Naive thymus-derived CD8-positive, alpha-beta T cell (primary cell): ENCODE measurements around the gene GINS2. TPM values are rescaled to one million over a fixed set of nuclear protein-coding genes. Genes with fewer than 3 reads are reported as not detected.

Experiments
- ATAC-seq, 2 donors: fragments of 150-1000 bp; cut with Tn5 transposase in 1 of 2; sonication (Bioruptor Pico), chemical (Tn5 transposase) in 1 of 2; 1 replicate in 1 of 2; 2 replicates in 1 of 2; pipeline ENCODE4 v1.10.0; 2021; ENCODE audit warnings: mild to moderate bottlenecking in 2 of 2, moderate library complexity in 2 of 2
- POLR2A ChIA-PET: fragments of 350-600 bp; sonication (Branson Sonifier 250); formaldehyde crosslinking; loops from one replicate; lab custom pipeline; 2021; ENCODE audit warnings: antibody characterized with exemption; lab: Charles Lee
- DNase-seq, 10 donors: peaks; one replicate each; pipeline versions ENCODE4 v3.0.0 to v3.0.0-alpha.2; 2020 to 2022
- H3K27ac Mint-ChIP-seq, 10 donors: one replicate each; pipeline ENCODE4 v1.8.0; 2020 to 2022; ENCODE audit warnings: mild to moderate bottlenecking in 10 of 10, mixed read lengths in 10 of 10, moderate library complexity in 4 of 10, inconsistent platforms in 1 of 10
- H3K27me3 Mint-ChIP-seq, 5 donors: one replicate each; pipeline ENCODE4 v1.8.0; 2021 to 2022; ENCODE audit warnings: mixed read lengths in 5 of 5
- H3K36me3 Mint-ChIP-seq, 3 donors: one replicate each; pipeline ENCODE4 v1.8.0; 2020 to 2022; ENCODE audit warnings: mixed read lengths in 3 of 3, mild to moderate bottlenecking in 2 of 3, inconsistent platforms in 1 of 3
- H3K4me1 Mint-ChIP-seq, 4 donors: one replicate each; pipeline ENCODE4 v1.8.0; 2021 to 2022; ENCODE audit warnings: mixed read lengths in 4 of 4
- H3K4me3 Mint-ChIP-seq, 10 donors: one replicate each; pipeline ENCODE4 v1.8.0; 2020 to 2022; ENCODE audit warnings: mild to moderate bottlenecking in 10 of 10, mixed read lengths in 10 of 10, moderate library complexity in 6 of 10, inconsistent platforms in 1 of 10
- H3K9me3 Mint-ChIP-seq, 9 donors: one replicate each; pipeline ENCODE4 v1.8.0; 2020 to 2022; ENCODE audit warnings: mixed read lengths in 9 of 9, mild to moderate bottlenecking in 3 of 9, inconsistent platforms in 1 of 9, moderate library complexity in 1 of 9
- polyA plus RNA-seq, 3 donors: library from polyadenylated mRNA; unstranded; fragments of 300-500 nt; fragmentation: Illumina TruSeq; gene quantifications; one replicate each; pipeline ENCODE4 v1.2.3, GENCODE V29; 2021
- total RNA-seq, 8 experiments: library from RNA in 2 of 8; stranded (reverse) in 2 of 8; gene quantifications; one replicate each; pipeline ENCODE4 v1.2.3 and lab custom pipeline; 2021 to 2026

GINS2 gene
- total and polyA plus RNA-seq, 5 experiments from 2014 or later: 0.08 to 1.0 (median 0.74) TPM

- peaks cover 0 to 53% (median 10%) of the 10 kb centered on the region in 3 donors for H3K36me3 Mint-ChIP-seq
- ATAC-seq (no peak), DNase-seq (no peak)
- no peak overlapping the region for H3K4me3 Mint-ChIP-seq
- POLR2A ChIA-PET: interaction anchor here (0.6 kb wide), 1 partner anchor 1266 kb away, joined by 3 read pairs; no protein-coding TSS in a partner anchor
- H3K9me3 Mint-ChIP-seq: no peaks in the 10 kb centered on the region
- H3K27ac Mint-ChIP-seq: peak overlapping the region in 1 of 10 donors; percentile 53
- H3K4me1 Mint-ChIP-seq: peaks cover 3 to 16% (median 6%) of the 10 kb centered on the region in 4 donors
- H3K27me3 Mint-ChIP-seq: no peaks in the 10 kb centered on the region
Observed at GRCh38 chr16:85655216-85656129, 33.3 kb downstream of the GINS2 start.

GRCh38 chr16:85654251-85655095, 34.3 kb downstream of the GINS2 start:
- Mint-ChIP-seq H3K4me1 (peaks cover 0 to 12% (median 2%) of the 10 kb centered on the region in 4 donors), H3K4me3 (no peak overlapping the region), H3K9me3 (no peaks in the 10 kb centered on the region), H3K27ac (peak overlapping the region in 1 of 10 donors; percentile 77), H3K27me3 (no peaks in the 10 kb centered on the region), H3K36me3 (peaks cover 0 to 46% (median 6%) of the 10 kb centered on the region in 3 donors)
- no peak for DNase-seq
- ATAC-seq: no peak
- POLR2A ChIA-PET: no interaction called here

- Mint-ChIP-seq H3K9me3 (no peaks in the 10 kb centered on the region), H3K27ac (peak overlapping the region in 2 of 10 donors; percentile 70 to 79), H3K4me3 (no peak overlapping the region), H3K4me1 (peaks cover 1 to 14% (median 6%) of the 10 kb centered on the region in 4 donors), H3K36me3 (peaks cover 0 to 45% (median 5%) of the 10 kb centered on the region in 3 donors), H3K27me3 (no peaks in the 10 kb centered on the region)
- ATAC-seq (no peak), DNase-seq (no peak)
- POLR2A ChIA-PET: interaction anchor here (0.5 kb wide), 1 partner anchor 90 kb away, joined by 3 read pairs; no protein-coding TSS in a partner anchor
Observed at GRCh38 chr16:85653290-85653891, 35.4 kb downstream of the GINS2 start.

- H3K4me3 Mint-ChIP-seq: no peak overlapping the region
- no peaks in the 10 kb centered on the region for H3K9me3 Mint-ChIP-seq
- POLR2A ChIA-PET: interaction anchor here (0.5 kb wide), 1 partner anchor 89 kb away, joined by 3 read pairs; no protein-coding TSS in a partner anchor
- peak overlapping the region in 6 of 10 donors; percentile 20 to 84 (median 59) for H3K27ac Mint-ChIP-seq
- DNase-seq (peak in 4 of 10 donors; percentile 10 to 31 (median 22)), ATAC-seq (peak; percentile 51 to 69)
- peaks cover 4 to 14% (median 6%) of the 10 kb centered on the region in 4 donors for H3K4me1 Mint-ChIP-seq
- peaks cover 0 to 42% (median 5%) of the 10 kb centered on the region in 3 donors for H3K36me3 Mint-ChIP-seq
- H3K27me3 Mint-ChIP-seq: no peaks in the 10 kb centered on the region
Observed at GRCh38 chr16:85652431-85653221, 36.1 kb downstream of the GINS2 start.

- H3K27me3 Mint-ChIP-seq: no peaks in the 10 kb centered on the region
- no peaks in the 10 kb centered on the region for H3K9me3 Mint-ChIP-seq
- H3K4me3 Mint-ChIP-seq: no peak overlapping the region
- peaks cover 0 to 37% (median 5%) of the 10 kb centered on the region in 3 donors for H3K36me3 Mint-ChIP-seq
- H3K4me1 Mint-ChIP-seq: peaks cover 4 to 14% (median 6%) of the 10 kb centered on the region in 4 donors
- peak in 1 of 2 donors; percentile 14 for ATAC-seq
- peak overlapping the region in 4 of 10 donors; percentile 46 to 83 (median 58) for H3K27ac Mint-ChIP-seq
- no peak for DNase-seq
- POLR2A ChIA-PET: interaction anchor here (0.6 to 2.6 kb wide), 2 partner anchors 35 to 196 kb away, joined by 5 to 7 read pairs; no protein-coding TSS in a partner anchor
Observed at GRCh38 chr16:85651629-85652430, 36.9 kb downstream of the GINS2 start.

- H3K27me3 Mint-ChIP-seq: no peaks in the 10 kb centered on the region
- peak in 3 of 10 donors; percentile 22 to 25 (median 23) for DNase-seq
- no peaks in the 10 kb centered on the region for H3K9me3 Mint-ChIP-seq
- ATAC-seq: peak; percentile 39 to 48
- no peak overlapping the region for H3K4me3 Mint-ChIP-seq
- POLR2A ChIA-PET: interaction anchor here (0.6 to 2.6 kb wide), 3 partner anchors 24 to 195 kb away, joined by 3 to 7 read pairs (median 5); no protein-coding TSS in a partner anchor
- H3K27ac Mint-ChIP-seq: peak overlapping the region in 1 of 10 donors; percentile 62
- H3K4me1 Mint-ChIP-seq: peaks cover 6 to 15% (median 8%) of the 10 kb centered on the region in 4 donors
- H3K36me3 Mint-ChIP-seq: peaks cover 0 to 33% (median 3%) of the 10 kb centered on the region in 3 donors
Observed at GRCh38 chr16:85650844-85651628, 37.7 kb downstream of the GINS2 start.

- Mint-ChIP-seq H3K4me1 (peaks cover 7 to 18% (median 13%) of the 10 kb centered on the region in 4 donors), H3K27me3 (no peaks in the 10 kb centered on the region), H3K36me3 (peaks cover 0 to 25% (median 0%) of the 10 kb centered on the region in 3 donors), H3K27ac (no peak overlapping the region), H3K9me3 (no peaks in the 10 kb centered on the region), H3K4me3 (peak overlapping the region in 1 of 10 donors; percentile 18)
- no peak for ATAC-seq
- no peak for DNase-seq
- POLR2A ChIA-PET: interaction anchor here (1.0 to 2.6 kb wide), 2 partner anchors 23 to 34 kb away, joined by 3 to 7 read pairs; no protein-coding TSS in a partner anchor
Observed at GRCh38 chr16:85650135-85650843, 38.5 kb downstream of the GINS2 start.

- H3K4me3 Mint-ChIP-seq: no peak overlapping the region
- DNase-seq (no peak), ATAC-seq (no peak)
- peaks cover 13 to 25% (median 19%) of the 10 kb centered on the region in 4 donors for H3K4me1 Mint-ChIP-seq
- peak overlapping the region in 4 of 10 donors; percentile 32 to 78 (median 44) for H3K27ac Mint-ChIP-seq
- POLR2A ChIA-PET: interaction anchor here (1.0 to 2.6 kb wide), 2 partner anchors 23 to 33 kb away, joined by 3 to 7 read pairs; no protein-coding TSS in a partner anchor
- no peaks in the 10 kb centered on the region for H3K27me3 Mint-ChIP-seq
- H3K36me3 Mint-ChIP-seq: peaks cover 0 to 25% (median 0%) of the 10 kb centered on the region in 3 donors
- H3K9me3 Mint-ChIP-seq: no peaks in the 10 kb centered on the region
Observed at GRCh38 chr16:85649411-85650134, 39.2 kb downstream of the GINS2 start.

- no peak overlapping the region for H3K4me3 Mint-ChIP-seq
- peaks cover 19 to 31% (median 25%) of the 10 kb centered on the region in 4 donors for H3K4me1 Mint-ChIP-seq
- ATAC-seq (no peak), DNase-seq (no peak)
- peaks cover 0 to 30% (median 0%) of the 10 kb centered on the region in 3 donors for H3K36me3 Mint-ChIP-seq
- POLR2A ChIA-PET: no interaction called here
- H3K9me3 Mint-ChIP-seq: no peaks in the 10 kb centered on the region
- peak overlapping the region in 7 of 10 donors; percentile 34 to 80 (median 51) for H3K27ac Mint-ChIP-seq
- no peaks in the 10 kb centered on the region for H3K27me3 Mint-ChIP-seq
Observed at GRCh38 chr16:85648805-85649204, 39.9 kb downstream of the GINS2 start.
